ENCODE data around the gene RNU6-9. TPM values are rescaled to one million over a fixed set of nuclear protein-coding genes. Genes with fewer than 3 reads are reported as not detected.

The RNU6-9 gene
- total RNA-seq, 1 donor from 2014 or later, result not detected

DNA sequence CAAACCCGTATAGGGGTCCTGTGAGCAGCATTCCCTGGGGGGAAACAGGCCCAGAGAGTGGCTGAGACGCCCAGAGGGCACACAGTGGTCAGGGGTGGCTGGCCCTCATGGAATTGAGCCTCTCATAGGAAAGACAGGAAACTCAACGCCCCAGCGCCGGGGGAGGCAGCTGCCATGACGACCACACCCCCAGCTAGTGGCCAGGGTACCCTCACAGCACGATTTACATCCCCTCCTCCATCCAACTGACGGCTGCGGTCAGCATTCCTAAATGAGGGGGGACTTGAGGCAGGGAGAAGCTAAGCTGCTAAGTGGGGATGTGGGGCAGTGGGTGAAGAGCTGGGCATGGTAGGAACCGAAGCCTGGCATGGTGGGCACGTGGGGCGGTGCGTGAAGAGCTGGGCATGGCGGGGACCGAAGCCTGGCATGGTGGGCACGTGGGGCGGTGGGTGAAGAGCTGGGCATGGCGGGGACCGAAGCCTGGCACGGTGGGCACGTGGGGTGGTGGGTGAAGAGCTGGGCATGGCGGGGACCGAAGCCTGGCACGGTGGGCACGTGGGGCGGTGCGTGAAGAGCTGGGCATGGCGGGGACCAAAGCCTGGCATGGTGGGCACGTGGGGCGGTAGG is 10.3 kb upstream of the RNU6-9 start:
- no peak overlapping the region for H3K27ac Mint-ChIP-seq (ENCODE audit: unreplicated experiment)
- peaks cover 9% of the 10 kb centered on the region for H3K36me3 Mint-ChIP-seq (ENCODE audit: low read depth)
- H3K9me3 Mint-ChIP-seq (ENCODE audit: low read depth), result no peaks in the 10 kb centered on the region
- H3K4me3 Mint-ChIP-seq (ENCODE audit: unreplicated experiment), result no peak overlapping the region
- TF ChIP-seq, protein P1, sequence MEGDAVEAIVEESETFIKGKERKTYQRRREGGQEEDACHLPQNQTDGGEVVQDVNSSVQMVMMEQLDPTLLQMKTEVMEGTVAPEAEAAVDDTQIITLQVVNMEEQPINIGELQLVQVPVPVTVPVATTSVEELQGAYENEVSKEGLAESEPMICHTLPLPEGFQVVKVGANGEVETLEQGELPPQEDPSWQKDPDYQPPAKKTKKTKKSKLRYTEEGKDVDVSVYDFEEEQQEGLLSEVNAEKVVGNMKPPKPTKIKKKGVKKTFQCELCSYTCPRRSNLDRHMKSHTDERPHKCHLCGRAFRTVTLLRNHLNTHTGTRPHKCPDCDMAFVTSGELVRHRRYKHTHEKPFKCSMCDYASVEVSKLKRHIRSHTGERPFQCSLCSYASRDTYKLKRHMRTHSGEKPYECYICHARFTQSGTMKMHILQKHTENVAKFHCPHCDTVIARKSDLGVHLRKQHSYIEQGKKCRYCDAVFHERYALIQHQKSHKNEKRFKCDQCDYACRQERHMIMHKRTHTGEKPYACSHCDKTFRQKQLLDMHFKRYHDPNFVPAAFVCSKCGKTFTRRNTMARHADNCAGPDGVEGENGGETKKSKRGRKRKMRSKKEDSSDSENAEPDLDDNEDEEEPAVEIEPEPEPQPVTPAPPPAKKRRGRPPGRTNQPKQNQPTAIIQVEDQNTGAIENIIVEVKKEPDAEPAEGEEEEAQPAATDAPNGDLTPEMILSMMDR (IDR thresholded peaks at IDR 0.05), result no peak
- no peaks in the 10 kb centered on the region for H3K27me3 Mint-ChIP-seq (ENCODE audit: low read depth)
- H3K4me1 Mint-ChIP-seq (ENCODE audit: low read depth), result no peaks in the 10 kb centered on the region
- DNase-seq (ENCODE audit: low spot score), result no peak

DNA sequence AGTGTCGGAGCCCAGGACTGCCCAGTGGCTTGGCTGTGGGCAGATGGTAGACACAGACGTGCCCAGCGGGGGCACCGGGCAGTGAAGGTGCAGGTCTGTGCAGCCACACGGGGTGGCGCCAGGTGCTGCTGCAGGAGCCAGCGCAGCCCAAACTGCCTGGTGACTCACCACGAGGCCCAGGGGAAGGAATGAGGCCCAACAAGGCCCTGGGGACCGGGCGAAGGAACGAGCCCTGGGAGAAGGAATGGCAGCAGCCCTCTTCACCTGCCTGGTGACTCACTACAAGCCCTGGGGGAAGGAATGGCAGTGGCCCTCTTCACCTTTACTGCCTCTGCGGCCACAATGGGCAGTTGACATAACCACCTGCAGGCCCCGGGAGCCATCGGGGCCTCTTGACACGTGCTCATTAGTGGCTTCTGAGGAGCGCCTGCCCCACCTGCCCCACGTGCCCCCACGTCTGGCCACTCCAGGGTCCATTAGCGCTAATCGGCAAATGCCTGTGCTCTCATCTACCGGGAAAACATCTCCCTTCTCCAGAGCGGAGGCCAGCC is 9.5 kb upstream of the RNU6-9 start:
- Mint-ChIP-seq H3K4me3 (ENCODE audit: unreplicated experiment) (no peak overlapping the region), H3K36me3 (ENCODE audit: low read depth) (peaks cover 9% of the 10 kb centered on the region), H3K27ac (ENCODE audit: unreplicated experiment) (no peak overlapping the region), H3K27me3 (ENCODE audit: low read depth) (no peaks in the 10 kb centered on the region), H3K4me1 (ENCODE audit: low read depth) (no peaks in the 10 kb centered on the region), H3K9me3 (ENCODE audit: low read depth) (no peaks in the 10 kb centered on the region)
- no peak for DNase-seq (ENCODE audit: low spot score)
- TF ChIP-seq, protein P1 (IDR thresholded peaks at IDR 0.05), result no peak

DNA sequence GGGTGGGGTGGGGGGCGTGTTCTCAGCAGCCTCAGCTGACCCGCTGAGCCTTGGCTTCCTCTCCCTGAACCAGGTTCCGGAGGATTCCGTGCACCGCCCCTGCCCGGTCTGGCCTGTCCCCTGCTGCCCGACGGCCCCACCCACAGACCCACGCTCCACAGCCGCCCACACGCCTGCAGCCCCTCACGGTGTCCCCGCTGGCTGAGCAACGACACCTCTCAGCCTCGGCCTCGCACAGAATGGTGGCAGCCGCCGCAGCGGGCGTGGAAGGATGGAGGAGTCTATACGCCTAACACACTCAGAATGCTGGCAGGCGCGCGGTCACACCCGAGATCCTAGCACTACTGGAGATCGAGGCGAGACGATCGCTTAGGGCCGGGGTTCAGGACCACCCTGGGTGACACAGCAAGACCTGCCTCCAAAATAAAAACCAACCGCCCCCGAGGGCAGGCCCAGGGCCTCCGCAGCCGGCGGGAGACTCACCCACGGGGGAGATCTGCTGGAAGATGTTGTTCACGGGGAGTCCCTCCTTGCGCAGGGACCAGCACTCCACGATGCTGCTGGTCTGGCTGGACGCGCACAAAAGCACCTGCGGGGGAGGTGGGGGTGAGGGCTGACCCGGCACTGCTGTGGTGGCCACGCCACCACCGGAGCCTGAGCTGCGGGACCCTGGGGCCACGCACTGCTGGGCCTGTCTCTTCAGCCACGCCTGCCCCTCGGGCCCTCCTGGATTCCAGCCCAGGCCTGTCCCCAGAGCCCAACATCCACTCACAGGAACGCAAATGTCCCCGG is 8.7 kb upstream of the RNU6-9 start:
- peaks cover 7% of the 10 kb centered on the region for H3K36me3 Mint-ChIP-seq (ENCODE audit: low read depth)
- H3K9me3 Mint-ChIP-seq (ENCODE audit: low read depth), result no peaks in the 10 kb centered on the region
- TF ChIP-seq, protein P1 (IDR thresholded peaks at IDR 0.05), result no peak
- no peaks in the 10 kb centered on the region for H3K27me3 Mint-ChIP-seq (ENCODE audit: low read depth)
- H3K27ac Mint-ChIP-seq (ENCODE audit: unreplicated experiment), result no peak overlapping the region
- no peak overlapping the region for H3K4me3 Mint-ChIP-seq (ENCODE audit: unreplicated experiment)
- no peaks in the 10 kb centered on the region for H3K4me1 Mint-ChIP-seq (ENCODE audit: low read depth)
- no peak for DNase-seq (ENCODE audit: low spot score)

DNA sequence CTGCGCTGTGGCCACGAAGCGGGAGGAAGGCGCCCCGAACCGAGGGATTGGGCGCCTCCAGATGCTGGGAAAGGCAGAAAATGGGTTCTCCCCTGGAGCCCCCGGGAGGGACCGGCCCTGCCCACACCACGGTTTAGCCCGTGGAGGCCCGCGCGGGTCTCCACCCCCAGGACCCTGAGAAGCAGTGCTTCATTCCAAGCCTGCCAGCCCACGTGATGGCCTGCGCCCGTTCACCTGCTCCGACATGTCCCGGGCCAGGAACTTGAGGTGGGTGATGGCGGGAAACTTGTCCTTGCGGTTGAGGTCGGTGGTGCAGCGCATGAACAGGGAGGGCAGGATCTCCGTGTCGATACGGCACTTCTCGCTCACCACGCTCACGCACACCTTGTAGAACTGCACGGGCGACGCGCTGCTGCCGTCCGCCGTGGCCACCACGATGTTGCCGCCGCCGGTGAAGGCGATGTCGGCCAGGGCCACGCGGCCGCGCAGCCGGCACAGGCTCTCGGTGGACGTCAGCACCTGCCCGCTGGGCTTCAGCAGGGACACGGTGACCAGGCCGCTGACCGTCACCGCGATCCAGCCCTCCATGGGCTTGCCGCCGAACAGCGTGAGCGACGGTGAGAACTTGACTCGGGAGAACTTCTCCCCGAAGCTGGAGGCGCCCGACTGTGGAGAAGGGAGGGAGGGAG is 7.6 kb upstream of the RNU6-9 start:
- no peaks in the 10 kb centered on the region for H3K9me3 Mint-ChIP-seq (ENCODE audit: low read depth)
- H3K36me3 Mint-ChIP-seq (ENCODE audit: low read depth), result peaks cover 7% of the 10 kb centered on the region
- no peaks in the 10 kb centered on the region for H3K4me1 Mint-ChIP-seq (ENCODE audit: low read depth)
- DNase-seq (ENCODE audit: low spot score), result no peak
- no peak overlapping the region for H3K27ac Mint-ChIP-seq (ENCODE audit: unreplicated experiment)
- H3K27me3 Mint-ChIP-seq (ENCODE audit: low read depth), result no peaks in the 10 kb centered on the region
- TF ChIP-seq, protein P1 (IDR thresholded peaks at IDR 0.05), result no peak
- no peak overlapping the region for H3K4me3 Mint-ChIP-seq (ENCODE audit: unreplicated experiment)

DNA sequence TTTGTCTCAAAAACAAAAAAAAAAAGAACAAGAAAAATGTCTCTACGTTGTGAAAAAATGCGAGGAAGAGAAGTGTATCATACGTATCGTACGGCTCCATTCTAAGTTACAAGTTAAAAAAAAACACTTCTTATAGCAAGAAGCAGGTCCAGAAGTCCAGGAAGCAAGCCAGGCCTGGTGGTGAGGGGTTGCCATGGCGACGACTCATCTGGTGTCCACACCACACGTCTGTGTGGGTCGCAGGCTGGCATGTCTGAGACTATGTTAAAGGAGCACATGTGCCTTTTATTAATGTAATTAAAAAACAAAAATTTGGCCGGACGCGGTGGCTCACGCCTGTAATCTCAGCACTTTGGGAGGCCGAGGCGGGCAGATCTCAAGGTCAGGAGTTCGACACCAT is 6.2 kb upstream of the RNU6-9 start:
- Mint-ChIP-seq H3K4me1 (ENCODE audit: low read depth) (peaks cover 6% of the 10 kb centered on the region), H3K36me3 (ENCODE audit: low read depth) (peaks cover 2% of the 10 kb centered on the region), H3K27ac (ENCODE audit: unreplicated experiment) (no peak overlapping the region), H3K9me3 (ENCODE audit: low read depth) (no peaks in the 10 kb centered on the region), H3K27me3 (ENCODE audit: low read depth) (no peaks in the 10 kb centered on the region), H3K4me3 (ENCODE audit: unreplicated experiment) (no peak overlapping the region)
- no peak for DNase-seq (ENCODE audit: low spot score)
- TF ChIP-seq, protein P1 (IDR thresholded peaks at IDR 0.05), result no peak
